GM18498 (cell line): Measurements from ENCODE around the gene PLCXD1.
"Not testable (repeated sequence)": the region's sequence is repeated elsewhere in the genome, so short reads cannot be mapped to it uniquely, and the experiment has no call there.

ENCODE experiments used
- ATAC-seq: cut with Tn5 transposase; IDR thresholded peaks from one replicate; pipeline ENCODE4 v1.9.1; 2021; ENCODE audit warnings: mild to moderate bottlenecking, moderate library complexity; ENCODE audit not compliant: unreplicated experiment

The PLCXD1 gene

GRCh38 chrX:281166-281999 lies at the start of gene PLCXD1:
Gene PLCXD1 (plus strand): TSS chrX:281381. CDS start chrX:284188, 2,807 bp downstream.
- no peak for ATAC-seq

- ATAC-seq = peak; percentile 98
Observed at GRCh38 chrX:231637-232277, 49.4 kb upstream of the PLCXD1 start.

GRCh38 chrX:232278-232655 lies 48.9 kb upstream of the PLCXD1 start:
- peak; percentile 35 for ATAC-seq

GRCh38 chrX:236201-236600 lies 45.0 kb upstream of the PLCXD1 start:
- ATAC-seq = not testable (repeated sequence)

- no peak for ATAC-seq
Observed at GRCh38 chrX:250965-251364, 30.2 kb upstream of the PLCXD1 start.

- ATAC-seq = not testable (repeated sequence)
Observed at GRCh38 chrX:251396-252243, 29.6 kb upstream of the PLCXD1 start.

GRCh38 chrX:252244-252956 lies 28.8 kb upstream of the PLCXD1 start:
- ATAC-seq = no peak

- ATAC-seq = no peak
Observed at GRCh38 chrX:252957-253291, 28.3 kb upstream of the PLCXD1 start.

GRCh38 chrX:253451-254297 lies 27.5 kb upstream of the PLCXD1 start:
- ATAC-seq = no peak

GRCh38 chrX:254630-255215 lies 26.5 kb upstream of the PLCXD1 start:
- no peak for ATAC-seq

- ATAC-seq = no peak
Observed at GRCh38 chrX:255923-256331, 25.3 kb upstream of the PLCXD1 start.

- not testable (repeated sequence) for ATAC-seq
Observed at GRCh38 chrX:257054-257453, 24.1 kb upstream of the PLCXD1 start.

- no peak for ATAC-seq
Observed at GRCh38 chrX:257681-258289, 23.4 kb upstream of the PLCXD1 start.

GRCh38 chrX:258291-259040 lies 22.7 kb upstream of the PLCXD1 start:
- no peak for ATAC-seq

GRCh38 chrX:259692-260355 lies 21.4 kb upstream of the PLCXD1 start:
- ATAC-seq = no peak

GRCh38 chrX:261167-261918 lies 19.8 kb upstream of the PLCXD1 start:
- ATAC-seq = no peak

GRCh38 chrX:261919-262352 lies 19.2 kb upstream of the PLCXD1 start:
- no peak for ATAC-seq
